ENCODE results near the gene PPP1R12B.

Gene PPP1R12B

DNA sequence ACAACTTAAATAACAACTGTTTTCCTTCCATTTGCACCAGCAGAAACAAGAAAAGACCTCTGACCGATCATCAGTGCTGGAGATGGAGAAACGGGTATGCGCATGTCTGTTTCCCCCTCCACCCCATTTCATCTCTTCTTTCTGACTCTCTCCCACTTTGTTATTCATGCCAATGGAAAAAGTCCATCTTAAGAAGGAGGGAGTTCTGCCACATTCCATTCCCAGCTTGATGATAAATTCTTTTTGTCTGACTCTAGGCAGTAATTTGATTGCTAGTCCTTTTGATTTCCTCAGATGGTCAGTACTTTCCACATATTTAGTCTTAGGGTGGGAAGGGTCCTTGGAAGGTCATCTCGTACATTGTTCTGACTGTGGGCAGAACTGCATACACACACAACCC is 219.2 kb downstream of the PPP1R12B start:
- TF ChIP-seq, protein P1, sequence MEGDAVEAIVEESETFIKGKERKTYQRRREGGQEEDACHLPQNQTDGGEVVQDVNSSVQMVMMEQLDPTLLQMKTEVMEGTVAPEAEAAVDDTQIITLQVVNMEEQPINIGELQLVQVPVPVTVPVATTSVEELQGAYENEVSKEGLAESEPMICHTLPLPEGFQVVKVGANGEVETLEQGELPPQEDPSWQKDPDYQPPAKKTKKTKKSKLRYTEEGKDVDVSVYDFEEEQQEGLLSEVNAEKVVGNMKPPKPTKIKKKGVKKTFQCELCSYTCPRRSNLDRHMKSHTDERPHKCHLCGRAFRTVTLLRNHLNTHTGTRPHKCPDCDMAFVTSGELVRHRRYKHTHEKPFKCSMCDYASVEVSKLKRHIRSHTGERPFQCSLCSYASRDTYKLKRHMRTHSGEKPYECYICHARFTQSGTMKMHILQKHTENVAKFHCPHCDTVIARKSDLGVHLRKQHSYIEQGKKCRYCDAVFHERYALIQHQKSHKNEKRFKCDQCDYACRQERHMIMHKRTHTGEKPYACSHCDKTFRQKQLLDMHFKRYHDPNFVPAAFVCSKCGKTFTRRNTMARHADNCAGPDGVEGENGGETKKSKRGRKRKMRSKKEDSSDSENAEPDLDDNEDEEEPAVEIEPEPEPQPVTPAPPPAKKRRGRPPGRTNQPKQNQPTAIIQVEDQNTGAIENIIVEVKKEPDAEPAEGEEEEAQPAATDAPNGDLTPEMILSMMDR (IDR thresholded peaks at IDR 0.05; ENCODE audit: insufficient read depth, missing control alignments), result no peak
- FAIRE-seq, result no peak
- DNase-seq (ENCODE audit: insufficient read length, low spot score), result no peak

DNA sequence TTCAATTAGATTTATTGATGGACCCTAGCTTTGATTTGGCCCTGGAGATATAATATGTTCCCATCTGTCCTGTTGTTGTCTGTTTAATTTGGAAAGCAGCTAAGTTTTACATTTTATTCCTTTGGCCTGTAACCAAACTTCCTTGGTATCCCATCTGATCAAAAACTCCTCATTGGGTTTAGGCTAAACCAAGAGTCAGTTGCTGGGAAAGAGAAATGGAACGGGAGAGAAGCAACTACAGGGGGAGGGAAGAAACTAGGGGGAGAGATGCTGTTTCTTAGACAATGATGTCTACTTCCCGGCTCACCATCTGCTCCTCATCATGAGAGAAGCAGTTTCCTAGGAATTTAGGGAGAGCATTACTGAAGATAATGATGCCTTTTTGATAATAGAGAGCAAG is 219.9 kb downstream of the PPP1R12B start:
- TF ChIP-seq, protein P1 (IDR thresholded peaks at IDR 0.05; ENCODE audit: insufficient read depth, missing control alignments), result no peak
- FAIRE-seq, result no peak
- DNase-seq (ENCODE audit: insufficient read length, low spot score), result no peak

DNA sequence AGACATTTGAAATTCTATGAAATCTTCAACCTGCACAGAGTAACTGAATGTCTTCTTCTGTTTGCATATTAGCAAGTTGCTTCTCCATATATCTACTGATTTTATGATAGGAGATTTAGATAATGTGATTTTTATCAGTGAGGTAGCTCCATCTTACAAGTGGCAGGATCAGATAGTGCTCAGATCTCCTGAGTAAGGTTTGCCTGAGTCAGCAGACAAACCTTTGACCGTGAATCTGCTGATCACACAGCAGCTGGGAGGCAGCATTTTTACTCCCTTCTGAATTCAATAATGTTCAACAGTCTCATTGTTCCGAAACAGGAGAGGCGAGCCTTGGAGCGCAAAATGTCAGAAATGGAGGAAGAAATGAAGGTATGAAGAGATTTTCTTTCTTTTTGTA is 220.3 kb downstream of the PPP1R12B start:
- TF ChIP-seq, protein P1 (IDR thresholded peaks at IDR 0.05; ENCODE audit: insufficient read depth, missing control alignments), result no peak
- FAIRE-seq (no peak), DNase-seq (ENCODE audit: insufficient read length, low spot score) (no peak)

DNA sequence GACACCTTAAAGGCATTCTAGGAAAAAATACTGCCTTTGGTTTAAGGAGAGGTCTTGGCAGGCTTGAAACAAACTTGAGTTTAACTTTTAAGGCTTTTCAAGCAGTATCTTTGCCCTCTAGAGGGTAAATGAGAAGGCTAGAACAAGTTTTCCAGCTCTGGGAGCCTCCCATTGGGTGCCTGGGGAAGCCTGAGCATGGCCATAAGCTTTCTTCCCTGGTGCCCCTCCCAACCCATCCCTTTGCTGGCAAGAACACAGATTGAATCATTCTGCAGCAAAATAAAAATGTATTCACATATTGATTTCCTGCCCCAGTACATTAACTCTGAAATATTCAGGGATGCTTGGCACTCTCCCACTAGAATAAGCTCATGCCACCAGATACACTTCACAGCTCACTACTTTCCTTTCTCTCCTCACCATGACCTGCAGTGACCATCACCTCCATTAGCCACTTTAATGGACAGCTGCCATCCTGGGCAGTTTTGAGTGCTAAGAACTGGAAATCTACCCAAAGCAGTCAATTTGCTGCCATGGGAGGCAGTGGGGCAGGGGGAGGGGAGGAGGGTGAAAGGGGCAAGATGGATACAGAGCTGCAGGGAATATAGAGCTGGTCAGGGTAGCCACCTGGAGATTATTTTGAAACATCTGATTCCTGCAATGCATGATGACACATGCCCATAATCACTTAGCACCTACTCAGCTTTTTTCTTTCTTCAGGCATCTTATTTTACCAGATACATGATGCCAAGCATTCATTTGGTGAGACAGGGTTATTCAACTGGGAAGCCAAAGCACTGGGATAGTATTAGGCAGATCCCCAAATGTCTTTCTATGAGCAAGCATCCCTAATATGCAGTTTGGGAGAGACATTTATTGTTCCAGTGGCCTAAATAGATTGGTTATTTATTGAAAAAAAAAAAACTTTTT is 221.2 kb downstream of the PPP1R12B start:
- FAIRE-seq (no peak), DNase-seq (ENCODE audit: insufficient read length, low spot score) (no peak)
- TF ChIP-seq, protein P1 (IDR thresholded peaks at IDR 0.05; ENCODE audit: insufficient read depth, missing control alignments), result no peak

DNA sequence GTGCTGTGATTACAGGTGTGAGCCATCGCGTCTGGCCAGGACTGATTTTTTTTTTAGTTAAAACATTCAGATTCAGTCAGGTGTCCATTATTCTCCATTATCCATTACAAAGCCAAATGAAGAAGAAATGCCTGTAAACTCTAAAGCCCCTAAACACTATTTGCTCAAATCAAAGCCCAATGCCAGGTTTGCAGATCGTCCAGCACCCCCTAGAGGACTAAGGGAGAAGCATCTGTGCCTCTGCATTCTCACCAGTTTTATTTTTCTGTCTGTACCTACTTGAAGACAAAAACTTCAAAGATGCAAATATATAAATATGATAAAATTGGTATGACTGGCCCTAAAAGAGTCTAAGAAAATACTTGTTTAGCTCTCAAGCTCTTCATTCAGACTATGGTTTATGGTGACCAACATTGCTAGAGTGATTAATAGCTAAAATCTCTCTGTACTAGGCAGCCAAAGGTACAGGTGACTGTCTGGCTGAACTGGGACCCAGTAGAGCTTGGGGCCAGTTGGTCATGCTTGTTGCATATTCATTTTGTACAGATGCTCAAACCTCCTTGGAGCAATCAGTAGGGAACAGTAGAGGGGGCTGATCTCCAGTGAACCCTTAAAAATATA is 223.3 kb downstream of the PPP1R12B start:
- FAIRE-seq (no peak), DNase-seq (ENCODE audit: insufficient read length, low spot score) (no peak)
- TF ChIP-seq, protein P1 (IDR thresholded peaks at IDR 0.05; ENCODE audit: insufficient read depth, missing control alignments), result peak; percentile 97

DNA sequence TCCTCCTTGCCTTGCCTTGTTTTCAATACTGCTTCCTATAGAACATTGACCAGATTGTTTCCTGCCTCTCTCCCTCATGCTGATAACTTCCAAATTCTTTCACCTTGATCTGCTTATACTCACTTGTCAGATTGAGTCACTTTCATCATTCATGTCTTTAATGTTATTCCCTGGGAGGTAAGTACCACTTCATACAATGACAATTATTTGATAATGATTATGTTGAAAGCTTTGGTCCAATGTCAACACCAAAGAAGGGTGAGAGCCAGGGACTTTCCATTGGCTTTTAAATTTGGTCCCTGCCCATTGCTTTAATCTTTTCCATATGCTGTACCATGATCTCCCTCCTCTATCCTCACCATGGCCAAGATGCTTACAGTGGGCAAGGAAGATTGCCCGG is 224.4 kb downstream of the PPP1R12B start:
- no peak for FAIRE-seq
- no peak for DNase-seq (ENCODE audit: insufficient read length, low spot score)
- TF ChIP-seq, protein P1 (IDR thresholded peaks at IDR 0.05; ENCODE audit: insufficient read depth, missing control alignments), result no peak
